Calu3 (cell line): ENCODE data around the gene KCNK6. TPM values are rescaled to one million over a fixed set of nuclear protein-coding genes. Genes with fewer than 3 reads are reported as not detected.

ENCODE experiments used
- BruUV-seq: library from RNA; stranded (reverse); fragments of 400-500 nt; replicated peaks from 2 replicates; lab custom pipeline; 2021; lab: Mats Ljungman, UMichigan
- CTCF ChIA-PET: fragments of 300-600 bp; sonication (Branson Sonifier 250); formaldehyde crosslinking; loops from one replicate; lab custom pipeline; 2022; ENCODE audit warnings: antibody characterized with exemption; lab: Charles Lee
- DNase-seq: peaks from one replicate; pipeline ENCODE4 v3.0.0; 2022
- H3K27ac Mint-ChIP-seq: one replicate; pipeline ENCODE4 v1.8.0; 2022; ENCODE audit warnings: mixed read lengths; ENCODE audit not compliant: unreplicated experiment
- H3K27me3 Mint-ChIP-seq: one replicate; pipeline ENCODE4 v1.8.0; 2022; ENCODE audit warnings: mixed read lengths; ENCODE audit not compliant: unreplicated experiment
- H3K36me3 Mint-ChIP-seq: one replicate; pipeline ENCODE4 v1.8.0; 2022; ENCODE audit warnings: mild to moderate bottlenecking, moderate library complexity, mixed read lengths; ENCODE audit not compliant: insufficient read depth, unreplicated experiment
- H3K4me1 Mint-ChIP-seq: one replicate; pipeline ENCODE4 v1.8.0; 2022; ENCODE audit warnings: mild to moderate bottlenecking, low read depth, mixed read lengths; ENCODE audit not compliant: unreplicated experiment
- H3K4me3 Mint-ChIP-seq: one replicate; pipeline ENCODE4 v1.8.0; 2022; ENCODE audit warnings: mild to moderate bottlenecking, low read depth, moderate library complexity, mixed read lengths; ENCODE audit not compliant: unreplicated experiment
- H3K9me3 Mint-ChIP-seq: one replicate; pipeline ENCODE4 v1.8.0; 2022; ENCODE audit warnings: low read depth, mixed read lengths; ENCODE audit not compliant: unreplicated experiment
- CTCF ChIP-seq: fragments of 200-600 bp; IDR thresholded peaks from one replicate; pipeline ENCODE4 v1.8.0; 2022; ENCODE audit warnings: antibody characterized with exemption; ENCODE audit not compliant: unreplicated experiment
- intact Hi-C: fragments of 100-400 bp; cut with micrococcal nuclease; formaldehyde crosslinking; loops from one replicate; pipeline ENCODE4 v1.10.0; 2022; ENCODE audit not compliant: unreplicated experiment
- total RNA-seq: library from RNA; stranded (reverse); gene quantifications from 2 replicates; pipeline ENCODE4 v1.2.3, GENCODE V29; 2022

Gene KCNK6
- total RNA-seq, 1 experiment from 2014 or later: 3.6 TPM

GRCh38 chr19:38326591-38326990, 6.9 kb downstream of the KCNK6 start:
- no peak for DNase-seq
- Mint-ChIP-seq H3K4me3 (no peak overlapping the region), H3K4me1 (no peaks in the 10 kb centered on the region), H3K27ac (no peak overlapping the region), H3K36me3 (peaks cover 4% of the 10 kb centered on the region), H3K9me3 (no peaks in the 10 kb centered on the region), H3K27me3 (peaks cover 2% of the 10 kb centered on the region)
- no peak for TF ChIP-seq CTCF
- BruUV-seq: no TSS peak
- intact Hi-C loops: no loop called here
- CTCF ChIA-PET: no interaction called here

GRCh38 chr19:38329651-38330050, 10.0 kb downstream of the KCNK6 start:
- no peak overlapping the region for H3K4me3 Mint-ChIP-seq
- no peaks in the 10 kb centered on the region for H3K27me3 Mint-ChIP-seq
- no TSS peak for BruUV-seq
- no peaks in the 10 kb centered on the region for H3K9me3 Mint-ChIP-seq
- TF ChIP-seq CTCF: no peak
- intact Hi-C loops: loop anchor here (5.0 kb wide), 1 partner anchor 432 kb away; no protein-coding TSS in a partner anchor
- no peaks in the 10 kb centered on the region for H3K4me1 Mint-ChIP-seq
- DNase-seq: no peak
- H3K27ac Mint-ChIP-seq: no peak overlapping the region
- H3K36me3 Mint-ChIP-seq: peaks cover 4% of the 10 kb centered on the region
- CTCF ChIA-PET: no interaction called here

- BruUV-seq: no TSS peak
- Mint-ChIP-seq H3K27me3 (no peaks in the 10 kb centered on the region), H3K4me3 (no peak overlapping the region), H3K4me1 (peaks cover 3% of the 10 kb centered on the region), H3K9me3 (no peaks in the 10 kb centered on the region), H3K36me3 (peaks cover 19% of the 10 kb centered on the region), H3K27ac (no peak overlapping the region)
- no peak for TF ChIP-seq CTCF
- intact Hi-C loops: loop anchor here (5.0 kb wide), 1 partner anchor 434 kb away; no protein-coding TSS in a partner anchor
- DNase-seq: no peak
- CTCF ChIA-PET: interaction anchor here (1.3 kb wide), 1 partner anchor 88 kb away, joined by 5 read pairs; no protein-coding TSS in a partner anchor
These were observed 12.1 kb downstream of the KCNK6 start for GRCh38 chr19:38331728-38332127.

GRCh38 chr19:38333245-38333644, 13.6 kb downstream of the KCNK6 start:
- CTCF ChIA-PET: interaction anchor here (0.6 to 1.3 kb wide), 2 partner anchors 90 to 222 kb away, joined by 5 to 6 read pairs; no protein-coding TSS in a partner anchor
- Mint-ChIP-seq H3K9me3 (no peaks in the 10 kb centered on the region), H3K36me3 (peaks cover 25% of the 10 kb centered on the region), H3K4me3 (no peak overlapping the region), H3K27ac (no peak overlapping the region), H3K27me3 (no peaks in the 10 kb centered on the region), H3K4me1 (peaks cover 10% of the 10 kb centered on the region)
- DNase-seq: no peak
- intact Hi-C loops: loop anchor here (5.0 kb wide), 1 partner anchor 436 kb away; no protein-coding TSS in a partner anchor
- BruUV-seq: no TSS peak
- no peak for TF ChIP-seq CTCF
